Mesenchymal stem cell (in vitro differentiated cells and primary cell): Measurements from ENCODE around the gene SURF4.
"Not testable (repeated sequence)": the region's sequence is repeated elsewhere in the genome, so short reads cannot be mapped to it uniquely, and the experiment has no call there.

Source experiments
- DNase-seq: peaks from one replicate; pipeline ENCODE4 v3.0.0-alpha.2; 2013
- H2AFZ ChIP-seq: one replicate; pipeline ENCODE4 v1.6.1; 2013; ENCODE audit warnings: low read depth, mild to moderate bottlenecking, control low read depth, inconsistent platforms, low read length, moderate library complexity
- H2AK5ac ChIP-seq: 2 replicates; pipeline ENCODE4 v1.6.1; 2013; ENCODE audit warnings: low read length, moderate library complexity, mild to moderate bottlenecking, inconsistent platforms; ENCODE audit not compliant: severe bottlenecking
- H2BK120ac ChIP-seq: one replicate; pipeline ENCODE4 v1.6.1; 2013; ENCODE audit warnings: low read depth, mild to moderate bottlenecking, inconsistent platforms, low read length, moderate library complexity
- H2BK12ac ChIP-seq, 2 experiments: one replicate each; pipeline ENCODE4 v1.6.1; 2013; ENCODE audit warnings: inconsistent platforms in 2 of 2, low read length in 2 of 2, mild to moderate bottlenecking in 2 of 2, moderate library complexity in 2 of 2, control low read depth in 1 of 2
- H2BK15ac ChIP-seq: one replicate; pipeline ENCODE4 v1.6.1; 2013; ENCODE audit warnings: mild to moderate bottlenecking, low read depth, inconsistent platforms; ENCODE audit not compliant: poor library complexity, severe bottlenecking
- H2BK5ac ChIP-seq: 2 replicates; pipeline ENCODE4 v1.6.1; 2013; ENCODE audit warnings: low read depth, mild to moderate bottlenecking, low read length, control low read depth, inconsistent platforms; ENCODE audit not compliant: poor library complexity, severe bottlenecking
- H3K14ac ChIP-seq, 2 experiments: one replicate each; pipeline ENCODE4 v1.6.1; 2013; ENCODE audit warnings: inconsistent platforms in 2 of 2, low read length in 2 of 2, control low read depth in 1 of 2, mild to moderate bottlenecking in 1 of 2, moderate library complexity in 1 of 2
- H3K18ac ChIP-seq, 2 experiments: one replicate each; pipeline ENCODE4 v1.6.1; 2013; ENCODE audit warnings: inconsistent platforms in 2 of 2, low read length in 2 of 2, control low read depth in 1 of 2, low read depth in 1 of 2, mild to moderate bottlenecking in 1 of 2
- H3K23ac ChIP-seq, 2 experiments: one replicate each; pipeline ENCODE4 v1.6.1; 2013; ENCODE audit warnings: inconsistent platforms in 2 of 2, low read length in 2 of 2, mild to moderate bottlenecking in 2 of 2, moderate library complexity in 2 of 2, control low read depth in 1 of 2
- H3K27ac ChIP-seq: 2 replicates; pipeline ENCODE4 v1.5.1; 2013; ENCODE audit warnings: mild to moderate bottlenecking, moderate library complexity, low read length, control low read depth, inconsistent platforms; ENCODE audit not compliant: poor library complexity, severe bottlenecking
- H3K27me3 ChIP-seq, 2 experiments: 2 replicates each; pipeline versions ENCODE4 v1.6.1 to v1.7.0; 2013; ENCODE audit warnings: low read length in 2 of 2, mild to moderate bottlenecking in 2 of 2, moderate library complexity in 2 of 2, control low read depth in 1 of 2, inconsistent platforms in 1 of 2; ENCODE audit not compliant: control insufficient read depth in 1 of 2, insufficient read depth in 1 of 2
- H3K36me3 ChIP-seq, 2 experiments: 2 replicates each; pipeline versions ENCODE4 v1.6.1 to v1.7.0; 2013; ENCODE audit warnings: low read length in 2 of 2, control low read depth in 1 of 2, inconsistent platforms in 1 of 2, low read depth in 1 of 2, mild to moderate bottlenecking in 1 of 2; ENCODE audit not compliant: insufficient read depth in 2 of 2, control insufficient read depth in 1 of 2
- H3K4ac ChIP-seq, 2 experiments: one replicate each; pipeline ENCODE4 v1.6.1; 2013; ENCODE audit warnings: inconsistent platforms in 2 of 2, low read length in 2 of 2, mild to moderate bottlenecking in 2 of 2, moderate library complexity in 2 of 2, control low read depth in 1 of 2, low read depth in 1 of 2
- H3K4me1 ChIP-seq: 2 replicates; pipeline ENCODE4 v1.6.1; 2013; ENCODE audit warnings: low read depth, low read length, control low read depth; ENCODE audit not compliant: control insufficient read depth, insufficient read depth
- H3K4me2 ChIP-seq: 2 replicates; pipeline ENCODE4 v1.6.1; 2013; ENCODE audit warnings: low read length, mild to moderate bottlenecking, inconsistent platforms; ENCODE audit not compliant: poor library complexity, severe bottlenecking
- H3K4me3 ChIP-seq, 2 experiments: 2 replicates each; pipeline versions ENCODE4 v1.5.1 to v1.7.0; 2013; ENCODE audit warnings: low read length in 2 of 2, mild to moderate bottlenecking in 2 of 2, control low read depth in 1 of 2, low read depth in 1 of 2; ENCODE audit not compliant: insufficient read depth in 1 of 2
- H3K79me1 ChIP-seq: replicated peaks from 2 replicates; pipeline ENCODE4 v1.6.1; 2013; ENCODE audit warnings: mild to moderate bottlenecking, control low read depth, low read length, inconsistent platforms; ENCODE audit not compliant: poor library complexity, severe bottlenecking
- H3K9ac ChIP-seq: 2 replicates; pipeline ENCODE4 v1.7.0; 2013; ENCODE audit warnings: mild to moderate bottlenecking, low read length, moderate library complexity
- H3K9me3 ChIP-seq: 2 replicates; pipeline ENCODE4 v1.7.0; 2013; ENCODE audit warnings: mild to moderate bottlenecking, low read length; ENCODE audit not compliant: control insufficient read depth
- H4K8ac ChIP-seq: one replicate; pipeline ENCODE4 v1.6.1; 2013; ENCODE audit warnings: inconsistent platforms, mild to moderate bottlenecking, low read length, moderate library complexity
- H4K91ac ChIP-seq: one replicate; pipeline ENCODE4 v1.6.1; 2013; ENCODE audit warnings: mild to moderate bottlenecking, low read length, inconsistent platforms
- WGBS: methylation state at CpG from one replicate; pipeline ENCODE4 v1.1.7; 2013; ENCODE audit warnings: mixed read lengths; 5-methylcytosine and 5-hydroxymethylcytosine counted together

Gene SURF4

DNA sequence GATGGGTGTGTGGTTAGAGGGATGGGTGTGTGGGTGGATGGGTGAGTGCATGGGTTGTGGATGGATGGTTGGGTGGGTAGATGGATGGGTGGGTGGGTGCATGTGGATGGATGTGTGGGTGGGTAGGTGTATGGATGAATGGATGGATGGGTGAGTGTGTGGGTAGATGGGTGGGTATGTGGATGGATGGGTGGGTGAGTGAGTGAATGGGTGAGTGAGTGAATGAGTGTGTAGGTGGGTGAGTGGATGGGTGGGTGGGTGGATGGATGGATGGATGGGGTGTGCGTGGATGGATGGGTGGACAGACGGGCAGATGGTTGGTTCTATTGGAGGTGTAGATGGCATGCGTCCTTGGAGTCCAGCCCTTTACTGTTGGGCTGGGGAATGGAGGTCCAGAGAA is 17.5 kb upstream of the SURF4 start:
- no peak overlapping the region for H2AFZ ChIP-seq
- no peak overlapping the region for H3K27ac ChIP-seq
- peaks cover 39 to 59% of the 10 kb centered on the region in 2 experiments for H3K27me3 ChIP-seq
- H2BK120ac ChIP-seq = no peak overlapping the region
- no peak overlapping the region for H3K4me2 ChIP-seq
- H2BK15ac ChIP-seq = no peak overlapping the region
- H3K14ac ChIP-seq = no peak overlapping the region
- no peak overlapping the region for H3K9ac ChIP-seq
- no peak overlapping the region for H3K23ac ChIP-seq
- no peak overlapping the region for H3K4me3 ChIP-seq
- H3K4ac ChIP-seq = no peak overlapping the region
- H3K4me1 ChIP-seq = no peaks in the 10 kb centered on the region
- H3K79me1 ChIP-seq = no peaks in the 10 kb centered on the region
- no peak overlapping the region for H2AK5ac ChIP-seq
- no peak overlapping the region for H2BK5ac ChIP-seq
- H4K8ac ChIP-seq = no peak overlapping the region
- H2BK12ac ChIP-seq = no peak overlapping the region
- 85% methylated on average over 3 of the region's 3 CpGs for WGBS
- no peak overlapping the region for H4K91ac ChIP-seq
- H3K9me3 ChIP-seq = no peaks in the 10 kb centered on the region
- no peak overlapping the region for H3K18ac ChIP-seq
- DNase-seq = no peak
- H3K36me3 ChIP-seq = no peaks in the 10 kb centered on the region

- not testable (repeated sequence) for H3K18ac ChIP-seq, H3K27ac ChIP-seq, H2AK5ac ChIP-seq, H2BK5ac ChIP-seq, H3K36me3 ChIP-seq, H2BK12ac ChIP-seq, H3K14ac ChIP-seq, H3K4me2 ChIP-seq, H4K91ac ChIP-seq, H2AFZ ChIP-seq, H3K9me3 ChIP-seq, H3K4ac ChIP-seq, H2BK120ac ChIP-seq, H3K9ac ChIP-seq, H2BK15ac ChIP-seq, H3K4me1 ChIP-seq, H4K8ac ChIP-seq, H3K23ac ChIP-seq, H3K79me1 ChIP-seq, H3K4me3 ChIP-seq, DNase-seq
- peaks cover 30 to 52% of the 10 kb centered on the region in 2 experiments for H3K27me3 ChIP-seq
- WGBS = 94% methylated on average over 3 of the region's 3 CpGs
Measured at GRCh38 chr9:133392308-133392707, 16.4 kb upstream of the SURF4 start.

DNA sequence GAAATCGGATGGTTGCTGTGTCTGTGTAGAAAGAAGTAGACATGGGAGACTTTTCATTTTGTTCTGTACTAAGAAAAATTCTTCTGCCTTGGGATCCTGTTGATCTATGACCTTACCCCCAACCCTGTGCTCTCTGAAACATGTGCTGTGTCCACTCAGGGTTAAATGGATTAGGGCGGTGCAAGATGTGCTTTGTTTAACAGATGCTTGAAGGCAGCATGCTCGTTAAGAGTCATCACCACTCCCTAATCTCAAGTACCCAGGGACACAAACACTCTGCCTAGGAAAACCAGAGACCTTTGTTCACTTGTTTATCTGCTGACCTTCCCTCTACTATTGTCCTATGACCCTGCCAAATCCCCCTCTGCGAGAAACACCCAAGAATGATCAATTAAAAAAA is 15.6 kb upstream of the SURF4 start:
- not testable (repeated sequence) for H3K9me3 ChIP-seq, H2AK5ac ChIP-seq, H3K27ac ChIP-seq, H2BK12ac ChIP-seq, H2BK15ac ChIP-seq, H3K4me2 ChIP-seq, H3K79me1 ChIP-seq, H3K18ac ChIP-seq, H4K91ac ChIP-seq, H3K36me3 ChIP-seq, H3K14ac ChIP-seq, H3K4me3 ChIP-seq, H3K4ac ChIP-seq, H4K8ac ChIP-seq, DNase-seq, H2BK5ac ChIP-seq, H2AFZ ChIP-seq, H2BK120ac ChIP-seq, H3K23ac ChIP-seq, H3K4me1 ChIP-seq, H3K9ac ChIP-seq
- WGBS = no CpG with 5 or more reads among the region's 4 CpGs
- H3K27me3 ChIP-seq = peaks cover 25 to 43% of the 10 kb centered on the region in 2 experiments

- DNase-seq = no peak
- H4K8ac ChIP-seq = no peak overlapping the region
Measured at GRCh38 chr9:133390713-133391112, 14.9 kb upstream of the SURF4 start.

More at GRCh38 chr9:133390713-133391112, 14.9 kb upstream of the SURF4 start:
- H3K9me3 ChIP-seq = no peaks in the 10 kb centered on the region
- H3K4me2 ChIP-seq = no peak overlapping the region
- H2BK12ac ChIP-seq = no peak overlapping the region
- no peak overlapping the region for H3K9ac ChIP-seq
- no peak overlapping the region for H3K4me3 ChIP-seq
- H3K4ac ChIP-seq = no peak overlapping the region
- WGBS = 77% methylated on average over 7 of the region's 7 CpGs
- no peak overlapping the region for H4K91ac ChIP-seq
- no peaks in the 10 kb centered on the region for H3K4me1 ChIP-seq
- H2AFZ ChIP-seq = no peak overlapping the region
- H3K14ac ChIP-seq = no peak overlapping the region
- no peak overlapping the region for H2BK15ac ChIP-seq
- H2AK5ac ChIP-seq = no peak overlapping the region
- no peak overlapping the region for H2BK5ac ChIP-seq
- no peak overlapping the region for H2BK120ac ChIP-seq
- no peaks in the 10 kb centered on the region for H3K79me1 ChIP-seq
- H3K18ac ChIP-seq = no peak overlapping the region
- no peak overlapping the region for H3K23ac ChIP-seq
- no peak overlapping the region for H3K27ac ChIP-seq
- peaks cover 24 to 37% of the 10 kb centered on the region in 2 experiments for H3K27me3 ChIP-seq
- H3K36me3 ChIP-seq = no peaks in the 10 kb centered on the region
